OCI-LY7 (cell line): ENCODE results near the gene ZNF35.

Experiments used
- EZH2phosphoT487 ChIP-seq: fragments of 200-600 bp; sonication (generic); IDR thresholded peaks from 2 replicates; pipeline ENCODE4 v1.6.1; 2018; ENCODE audit warnings: low read depth, borderline replicate concordance, mild to moderate bottlenecking, mixed run types, antibody characterized with exemption, low read length, moderate library complexity, mixed read lengths
- TF ChIP-seq, protein P1 (sequence below): fragments of 200-600 bp; sonication (generic); conservative IDR thresholded peaks from 2 replicates; pipeline ENCODE4 v1.5.1; 2014; ENCODE audit warnings: mild to moderate bottlenecking, antibody characterized with exemption, low read length, moderate library complexity, mixed read lengths

DNA sequence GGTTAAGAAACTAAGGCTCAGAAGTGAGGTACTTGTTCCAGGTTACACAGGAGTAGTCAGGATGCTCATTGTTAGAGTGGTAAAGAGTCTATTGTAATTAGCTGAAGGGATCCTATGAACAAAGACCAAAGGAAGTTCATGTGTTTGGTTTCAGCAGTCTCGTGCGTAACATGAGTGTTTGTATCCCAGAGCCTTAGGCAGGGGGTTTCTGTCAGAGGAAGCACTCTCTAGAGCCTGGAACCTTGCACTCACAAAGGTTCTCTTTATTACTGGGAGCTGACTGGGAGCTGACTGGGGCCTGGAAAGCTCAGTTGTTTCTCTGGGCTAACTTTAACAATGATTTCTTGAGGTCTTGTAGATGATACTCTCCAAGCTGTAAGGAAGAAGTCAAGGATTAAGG, 19.8 kb upstream of the ZNF35 start:
- TF ChIP-seq, protein P1, sequence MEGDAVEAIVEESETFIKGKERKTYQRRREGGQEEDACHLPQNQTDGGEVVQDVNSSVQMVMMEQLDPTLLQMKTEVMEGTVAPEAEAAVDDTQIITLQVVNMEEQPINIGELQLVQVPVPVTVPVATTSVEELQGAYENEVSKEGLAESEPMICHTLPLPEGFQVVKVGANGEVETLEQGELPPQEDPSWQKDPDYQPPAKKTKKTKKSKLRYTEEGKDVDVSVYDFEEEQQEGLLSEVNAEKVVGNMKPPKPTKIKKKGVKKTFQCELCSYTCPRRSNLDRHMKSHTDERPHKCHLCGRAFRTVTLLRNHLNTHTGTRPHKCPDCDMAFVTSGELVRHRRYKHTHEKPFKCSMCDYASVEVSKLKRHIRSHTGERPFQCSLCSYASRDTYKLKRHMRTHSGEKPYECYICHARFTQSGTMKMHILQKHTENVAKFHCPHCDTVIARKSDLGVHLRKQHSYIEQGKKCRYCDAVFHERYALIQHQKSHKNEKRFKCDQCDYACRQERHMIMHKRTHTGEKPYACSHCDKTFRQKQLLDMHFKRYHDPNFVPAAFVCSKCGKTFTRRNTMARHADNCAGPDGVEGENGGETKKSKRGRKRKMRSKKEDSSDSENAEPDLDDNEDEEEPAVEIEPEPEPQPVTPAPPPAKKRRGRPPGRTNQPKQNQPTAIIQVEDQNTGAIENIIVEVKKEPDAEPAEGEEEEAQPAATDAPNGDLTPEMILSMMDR = no peak
- no peak for TF ChIP-seq EZH2phosphoT487
